ENCODE data around the gene MFAP1. TPM values are rescaled to one million over a fixed set of nuclear protein-coding genes. Genes with fewer than 3 reads are reported as not detected.
"Not testable (repeated sequence)": the region's sequence is repeated elsewhere in the genome, so short reads cannot be mapped to it uniquely, and the experiment has no call there.

Gene MFAP1
- total RNA-seq, 1 experiment from 2014 or later: 16.4 TPM

- no peaks in the 10 kb centered on the region for H3K27me3 ChIP-seq
- H3K9me3 ChIP-seq: no peaks in the 10 kb centered on the region
- H3K4me3 ChIP-seq: peak overlapping the region; percentile 57
- no peak for DNase-seq
- peaks cover 39% of the 10 kb centered on the region for H3K36me3 ChIP-seq
Measured at GRCh38 chr15:43828061-43828657, 3.7 kb upstream of the MFAP1 start.

GRCh38 chr15:43826508-43827341, 2.2 kb upstream of the MFAP1 start, which contains the start of gene WDR76:
Gene WDR76 (plus strand): TSS chr15:43827002. CDS start chr15:43827033, 31 bp downstream.
- Histone ChIP-seq H3K4me3 (peak within 1 kb of the TSS; percentile 57), H3K27me3 (no peaks in the 10 kb centered on the region), H3K9me3 (no peaks in the 10 kb centered on the region), H3K36me3 (peaks cover 42% of the 10 kb centered on the region)
- DNase-seq: peak; percentile 91

- Histone ChIP-seq H3K9me3 (no peaks in the 10 kb centered on the region), H3K36me3 (peaks cover 38% of the 10 kb centered on the region), H3K27me3 (no peaks in the 10 kb centered on the region), H3K4me3 (peak overlapping the region; percentile 57)
- DNase-seq: no peak
Measured at GRCh38 chr15:43826029-43826507, 1.6 kb upstream of the MFAP1 start.

DNA sequence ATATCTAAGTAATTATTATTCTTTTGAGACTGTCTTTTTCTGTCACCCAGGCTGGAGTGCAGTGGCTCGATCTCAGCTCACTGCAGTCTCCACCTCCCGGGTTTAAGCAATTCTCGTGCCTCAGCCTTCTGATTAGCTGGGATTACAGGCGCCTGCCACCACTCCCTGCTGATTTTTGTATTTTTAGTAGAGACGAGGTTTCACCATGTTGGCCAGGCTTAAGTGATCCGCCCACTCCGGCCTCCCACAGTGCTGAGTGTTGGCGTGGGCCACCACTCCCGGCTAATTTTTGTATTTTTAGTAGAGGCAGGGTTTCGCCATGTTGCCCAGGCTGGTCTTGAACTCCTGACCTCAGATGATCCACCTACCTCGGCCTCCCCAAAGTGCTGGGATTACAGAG, 815 bp upstream of the MFAP1 start:
- DNase-seq, H3K9me3 ChIP-seq, H3K4me3 ChIP-seq, H3K27me3 ChIP-seq: not testable (repeated sequence)
- peaks cover 35% of the 10 kb centered on the region for H3K36me3 ChIP-seq

GRCh38 chr15:43821505-43821904, 3.0 kb downstream of the MFAP1 start:
- no peak for DNase-seq
- Histone ChIP-seq H3K4me3 (no peak overlapping the region), H3K9me3 (no peaks in the 10 kb centered on the region), H3K27me3 (no peaks in the 10 kb centered on the region), H3K36me3 (peaks cover 42% of the 10 kb centered on the region)

GRCh38 chr15:43815064-43815463, 9.4 kb downstream of the MFAP1 start:
- not testable (repeated sequence) for H3K9me3 ChIP-seq, H3K27me3 ChIP-seq, DNase-seq, H3K4me3 ChIP-seq
- peaks cover 87% of the 10 kb centered on the region for H3K36me3 ChIP-seq

- no peak for DNase-seq
- no peaks in the 10 kb centered on the region for H3K27me3 ChIP-seq
- H3K9me3 ChIP-seq: no peaks in the 10 kb centered on the region
- H3K36me3 ChIP-seq: peaks cover 89% of the 10 kb centered on the region
- H3K4me3 ChIP-seq: no peak overlapping the region
Measured at GRCh38 chr15:43808960-43809678, 15.4 kb downstream of the MFAP1 start.

- Histone ChIP-seq H3K27me3 (no peaks in the 10 kb centered on the region), H3K4me3 (no peak overlapping the region), H3K9me3 (no peaks in the 10 kb centered on the region), H3K36me3 (peaks cover 83% of the 10 kb centered on the region)
- DNase-seq: no peak
Measured at GRCh38 chr15:43808435-43808950, 16.0 kb downstream of the MFAP1 start.

- peaks cover 82% of the 10 kb centered on the region for H3K36me3 ChIP-seq
- not testable (repeated sequence) for H3K27me3 ChIP-seq, H3K4me3 ChIP-seq, DNase-seq, H3K9me3 ChIP-seq
Measured at GRCh38 chr15:43802676-43803075, 21.8 kb downstream of the MFAP1 start.

DNA sequence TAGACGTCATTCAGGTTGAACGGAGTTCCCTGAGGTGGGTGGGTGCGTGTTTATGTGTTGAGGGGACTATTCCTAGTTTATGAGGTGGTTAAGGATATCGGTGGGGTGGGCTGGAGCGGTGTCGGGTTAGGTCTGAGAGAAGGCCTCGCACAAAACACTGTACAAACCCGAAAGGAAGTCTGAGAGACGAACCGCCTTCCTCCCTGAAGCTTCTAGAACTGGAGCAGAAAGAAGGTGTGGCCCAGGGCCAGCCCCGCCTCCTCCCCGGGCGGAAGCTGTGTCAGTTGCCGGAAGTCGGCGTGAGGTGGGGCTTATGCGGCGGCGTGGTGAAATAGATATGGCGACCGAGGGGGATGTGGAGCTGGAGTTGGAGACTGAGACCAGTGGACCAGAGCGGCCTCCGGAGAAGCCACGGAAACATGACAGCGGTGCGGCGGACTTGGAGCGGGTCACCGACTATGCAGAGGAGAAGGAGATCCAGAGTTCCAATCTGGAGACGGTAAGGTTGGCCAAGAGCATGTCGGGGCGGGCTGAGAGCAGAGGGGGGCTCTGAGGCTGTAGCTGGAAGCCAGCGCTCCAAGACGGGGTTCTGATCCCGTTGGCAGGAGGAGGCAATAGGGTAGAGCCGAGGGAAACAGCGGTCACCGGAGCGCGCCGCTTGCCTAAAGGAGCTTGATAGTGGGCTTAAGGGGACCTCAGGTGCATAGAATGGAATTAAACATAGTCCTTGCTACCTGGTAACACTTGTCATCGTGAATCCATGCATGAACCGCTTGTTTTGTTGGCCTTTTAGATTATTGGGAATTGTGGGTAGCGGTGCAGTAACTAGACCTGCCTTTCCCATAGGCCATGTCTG, 24.0 kb downstream of the MFAP1 start, which contains the start of gene HYPK:
Gene HYPK, plus strand, starts transcription at position 314 of the 856 bp plus-strand sequence. Its CDS starts 24 bp downstream, at position 338.
- H3K4me3 ChIP-seq: peak within 1 kb of the TSS; percentile 92
- no peaks in the 10 kb centered on the region; the same call in 1 of the 2 replicates for H3K9me3 ChIP-seq
- peak; percentile 92 for DNase-seq
- peaks cover 81% of the 10 kb centered on the region for H3K36me3 ChIP-seq
- no peaks in the 10 kb centered on the region for H3K27me3 ChIP-seq

- Histone ChIP-seq H3K9me3 (no peaks in the 10 kb centered on the region; the same call in 1 of the 2 replicates), H3K36me3 (peaks cover 81% of the 10 kb centered on the region)
Measured at GRCh38 chr15:43799945-43800285, 24.6 kb downstream of the MFAP1 start, which contains the start of gene SERINC4. Gene SERINC4 (minus strand): TSS chr15:43800220. CDS start chr15:43799986, 234 bp downstream.

DNA sequence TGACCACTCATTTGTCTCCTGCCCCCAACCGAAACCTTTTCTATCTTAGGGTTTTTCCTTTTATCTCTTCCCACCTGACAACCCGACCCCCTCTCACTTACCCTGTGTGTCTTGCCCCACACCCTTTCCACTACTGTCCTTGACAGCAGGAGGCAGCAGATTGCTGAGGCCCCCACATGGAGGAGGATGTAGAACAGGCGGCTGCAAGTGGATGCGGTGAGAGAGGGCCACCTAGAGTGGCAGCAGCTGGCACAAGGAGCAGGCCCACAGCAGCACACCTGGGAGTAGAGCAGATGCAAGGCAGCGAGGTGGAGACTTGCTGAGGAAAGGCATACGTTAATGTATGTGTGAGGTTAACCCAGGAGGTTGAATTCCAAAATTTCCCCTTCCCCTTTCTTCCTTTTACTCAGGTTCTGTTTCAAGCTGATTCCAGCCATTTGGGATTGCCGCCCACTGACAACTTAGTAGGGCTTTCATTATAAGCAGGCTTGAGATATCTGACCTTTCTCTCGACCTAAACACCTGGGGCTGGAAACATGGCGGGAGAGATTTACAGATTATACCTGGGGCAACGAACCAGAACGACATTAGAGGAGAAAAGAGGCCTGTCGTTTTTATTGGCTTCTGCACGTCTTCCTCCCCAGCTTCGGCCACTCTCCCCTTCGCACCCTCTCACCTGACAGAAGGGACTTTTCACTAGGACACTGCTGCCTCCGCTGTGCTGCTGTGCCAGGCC, 25.1 kb downstream of the MFAP1 start:
- no peak for DNase-seq

More at GRCh38 chr15:43799945-43800285, 24.6 kb downstream of the MFAP1 start, which contains the start of gene SERINC4:
- peak within 1 kb of the TSS; percentile 92 for H3K4me3 ChIP-seq
- no peaks in the 10 kb centered on the region for H3K27me3 ChIP-seq
- no peak for DNase-seq

DNA sequence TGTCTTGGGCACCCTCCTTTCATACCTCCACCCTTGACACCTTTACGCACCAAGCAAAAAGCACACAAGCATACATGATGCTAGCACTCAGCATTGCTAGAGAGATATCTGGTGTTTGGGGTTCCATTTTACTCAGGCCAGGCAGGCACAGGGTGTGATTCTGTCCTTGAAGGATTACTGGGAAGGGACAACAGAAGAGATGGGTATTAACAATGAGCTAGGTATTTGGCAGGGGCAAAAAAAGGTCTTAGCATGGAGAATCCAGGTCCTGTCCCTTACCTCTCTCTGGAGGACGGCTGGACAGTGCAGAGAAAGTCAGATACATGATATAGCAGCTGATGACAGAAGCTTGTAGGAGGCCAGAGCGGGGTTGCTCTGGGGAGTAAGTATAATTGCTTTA, 27.9 kb downstream of the MFAP1 start:
- DNase-seq: no peak
- Histone ChIP-seq H3K36me3 (peaks cover 77% of the 10 kb centered on the region), H3K9me3 (no peaks in the 10 kb centered on the region; the same call in 1 of the 2 replicates), H3K4me3 (no peak overlapping the region), H3K27me3 (no peaks in the 10 kb centered on the region)

More for the DNA sequence above, 25.1 kb downstream of the MFAP1 start:
- no peaks in the 10 kb centered on the region; the same call in 1 of the 2 replicates for H3K9me3 ChIP-seq
- peaks cover 81% of the 10 kb centered on the region for H3K36me3 ChIP-seq
- no peak overlapping the region for H3K4me3 ChIP-seq
- H3K27me3 ChIP-seq: no peaks in the 10 kb centered on the region

DNA sequence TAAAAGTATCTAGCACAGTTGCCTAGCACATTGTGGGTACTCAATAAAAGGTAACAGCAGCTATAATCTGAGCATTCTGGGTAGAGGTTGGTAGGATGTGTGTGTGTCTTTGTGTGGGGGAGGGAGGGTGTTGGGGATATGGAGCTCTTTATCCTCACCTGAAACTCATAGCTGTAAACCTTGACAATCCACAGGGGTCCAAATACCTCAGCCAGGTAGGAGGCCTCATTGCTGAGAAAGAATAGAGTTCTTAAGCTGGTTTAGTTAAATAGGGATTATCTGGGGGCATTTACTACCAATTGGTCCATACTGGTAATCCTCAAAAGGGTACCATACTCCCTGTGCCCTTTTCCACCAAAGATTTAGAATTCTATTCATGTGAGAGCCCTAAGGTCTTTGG, 28.5 kb downstream of the MFAP1 start:
- peaks cover 71% of the 10 kb centered on the region for H3K36me3 ChIP-seq
- no peak overlapping the region for H3K4me3 ChIP-seq
- H3K9me3 ChIP-seq: no peaks in the 10 kb centered on the region; the same call in 1 of the 2 replicates
- H3K27me3 ChIP-seq: no peaks in the 10 kb centered on the region
- DNase-seq: no peak

GRCh38 chr15:43795197-43795596, 29.3 kb downstream of the MFAP1 start:
- peaks cover 63% of the 10 kb centered on the region for H3K36me3 ChIP-seq

More at GRCh38 chr15:43795197-43795596, 29.3 kb downstream of the MFAP1 start:
- no peaks in the 10 kb centered on the region for H3K9me3 ChIP-seq
- H3K27me3 ChIP-seq: no peaks in the 10 kb centered on the region
- no peak for DNase-seq
- no peak overlapping the region for H3K4me3 ChIP-seq
